IMR-90 (cell line): ENCODE results near the gene VAV3. TPM values are rescaled to one million over a fixed set of nuclear protein-coding genes. Genes with fewer than 3 reads are reported as not detected.

Experiments used
- ATAC-seq: fragments of 200-7000 bp; cut with Tn5 transposase; 2 replicates; pipeline ENCODE4 v1.9.1; 2020; ENCODE audit warnings: low read depth, mild to moderate bottlenecking, moderate library complexity
- BruUV-seq: library from RNA; stranded (reverse); fragments of 400-500 nt; replicated peaks from 2 replicates; lab custom pipeline; 2021; lab: Mats Ljungman, UMichigan
- CTCF ChIA-PET: fragments of 300-600 bp; formaldehyde crosslinking; extraction: SDS; loops from one replicate; lab custom pipeline; 2021; ENCODE audit warnings: antibody characterized with exemption; lab: Yijun Ruan, JAX
- POLR2A ChIA-PET: fragments of 300-600 bp; sonication (Branson Sonifier 250); formaldehyde crosslinking; loops from one replicate; lab custom pipeline; 2022; ENCODE audit warnings: antibody characterized with exemption; ENCODE audit not compliant: unreplicated experiment; lab: Charles Lee
- DNase-seq: peaks from one replicate; pipeline ENCODE4 v3.0.0; 2013
- H2AFZ ChIP-seq: replicated peaks from 2 replicates; pipeline ENCODE3; 2013; ENCODE audit warnings: low read length, mild to moderate bottlenecking; ENCODE audit not compliant: poor library complexity
- H2AK5ac ChIP-seq: 2 replicates; pipeline ENCODE4 v1.6.1; 2013; ENCODE audit warnings: low read depth, low read length, inconsistent platforms
- H2AK9ac ChIP-seq: replicated peaks from 2 replicates; pipeline ENCODE3; 2013; ENCODE audit warnings: mild to moderate bottlenecking, low read depth, low read length, moderate library complexity; ENCODE audit not compliant: poor library complexity
- H2BK120ac ChIP-seq: 2 replicates; pipeline ENCODE4 v1.6.1; 2013; ENCODE audit warnings: low read depth, low read length, inconsistent platforms
- H2BK15ac ChIP-seq: 3 replicates; pipeline ENCODE4 v1.6.1; 2013; ENCODE audit warnings: low read depth, low read length, inconsistent platforms
- H2BK20ac ChIP-seq: 2 replicates; pipeline ENCODE4 v1.6.1; 2013; ENCODE audit warnings: low read depth, mild to moderate bottlenecking, inconsistent platforms, low read length, moderate library complexity
- H2BK5ac ChIP-seq: 2 replicates; pipeline ENCODE4 v1.6.1; 2013; ENCODE audit warnings: mild to moderate bottlenecking, low read depth, low read length, inconsistent platforms; ENCODE audit not compliant: poor library complexity, severe bottlenecking
- H3K14ac ChIP-seq: replicated peaks from 2 replicates; pipeline ENCODE4 v1.6.1; 2013; ENCODE audit warnings: low read depth, low read length, inconsistent platforms
- H3K18ac ChIP-seq: 2 replicates; pipeline ENCODE4 v1.6.1; 2013; ENCODE audit warnings: low read depth, low read length, control low read depth
- H3K23ac ChIP-seq: 2 replicates; pipeline ENCODE4 v1.6.1; 2013; ENCODE audit warnings: low read depth, low read length, inconsistent platforms
- H3K27ac ChIP-seq: 2 replicates; pipeline ENCODE4 v1.5.1; 2013; ENCODE audit warnings: mild to moderate bottlenecking, control low read depth, low read length; ENCODE audit not compliant: insufficient read depth
- H3K27me3 ChIP-seq: 2 replicates; pipeline ENCODE4 v1.6.1; 2013; ENCODE audit warnings: low read length; ENCODE audit not compliant: control insufficient read depth, insufficient read depth
- H3K36me3 ChIP-seq: 2 replicates; pipeline ENCODE4 v1.6.1; 2013; ENCODE audit warnings: low read length, mixed read lengths; ENCODE audit not compliant: control insufficient read depth, insufficient read depth
- H3K4ac ChIP-seq: 2 replicates; pipeline ENCODE4 v1.6.1; 2013; ENCODE audit warnings: low read depth, low read length, inconsistent platforms
- H3K4me1 ChIP-seq: 2 replicates; pipeline ENCODE4 v1.6.1; 2013; ENCODE audit warnings: low read length, mixed read lengths; ENCODE audit not compliant: control insufficient read depth, insufficient read depth
- H3K4me2 ChIP-seq: 2 replicates; pipeline ENCODE4 v1.6.1; 2013; ENCODE audit warnings: low read depth, mild to moderate bottlenecking, control low read depth, low read length, moderate library complexity
- H3K4me3 ChIP-seq: 2 replicates; pipeline ENCODE4 v1.5.1; 2013; ENCODE audit warnings: low read depth, mild to moderate bottlenecking, control low read depth, low read length, moderate library complexity; ENCODE audit not compliant: insufficient read depth
- H3K56ac ChIP-seq: 2 replicates; pipeline ENCODE4 v1.6.1; 2013; ENCODE audit warnings: low read length, inconsistent platforms; ENCODE audit not compliant: insufficient read depth; ENCODE audit errors: extremely low read depth
- H3K79me1 ChIP-seq, 2 experiments: 2 replicates each; pipeline ENCODE4 v1.6.1; 2013; ENCODE audit warnings: low read length in 2 of 2, inconsistent platforms in 1 of 2, low read depth in 1 of 2
- H3K9ac ChIP-seq: 2 replicates; pipeline ENCODE4 v1.6.1; 2013; ENCODE audit warnings: low read depth, low read length, control low read depth
- H3K9me1 ChIP-seq: 2 replicates; pipeline ENCODE4 v1.6.1; 2013; ENCODE audit warnings: low read length, inconsistent platforms; ENCODE audit not compliant: insufficient read depth
- H3K9me3 ChIP-seq: 2 replicates; pipeline ENCODE4 v1.6.1; 2013; ENCODE audit warnings: low read length; ENCODE audit not compliant: control insufficient read depth, insufficient read depth
- H4K20me1 ChIP-seq: 2 replicates; pipeline ENCODE4 v1.6.1; 2013; ENCODE audit warnings: low read length, inconsistent platforms; ENCODE audit not compliant: insufficient read depth
- H4K5ac ChIP-seq: 2 replicates; pipeline ENCODE4 v1.6.1; 2013; ENCODE audit warnings: mild to moderate bottlenecking, low read depth, low read length, control low read depth
- H4K8ac ChIP-seq, 2 experiments: 2 replicates each; pipeline ENCODE4 v1.6.1; 2013; ENCODE audit warnings: low read depth in 2 of 2, low read length in 2 of 2, control low read depth in 1 of 2, inconsistent platforms in 1 of 2
- H4K91ac ChIP-seq: 2 replicates; pipeline ENCODE4 v1.6.1; 2013; ENCODE audit warnings: low read depth, low read length, inconsistent platforms; ENCODE audit not compliant: insufficient read depth
- BHLHE40 ChIP-seq: fragments of 150-350 bp; IDR thresholded peaks from 2 replicates; pipeline ENCODE4 v1.6.1; 2016; ENCODE audit warnings: mild to moderate bottlenecking, low read depth, low read length
- FOS ChIP-seq: fragments of 150-350 bp; IDR thresholded peaks from 2 replicates; pipeline ENCODE4 v1.6.1; 2016; ENCODE audit warnings: low read depth, low read length
- MAFK ChIP-seq: IDR thresholded peaks from 2 replicates; pipeline ENCODE4 v1.6.1; 2012; ENCODE audit warnings: low read depth, low read length, improper control_type of control experiment
- MXI1 ChIP-seq: IDR thresholded peaks from 2 replicates; pipeline ENCODE4 v1.6.1; 2012; ENCODE audit warnings: low read depth, mild to moderate bottlenecking, low read length, moderate library complexity, borderline replicate concordance
- RAD21 ChIP-seq: IDR thresholded peaks from 2 replicates; pipeline ENCODE4 v1.6.1; 2012; ENCODE audit warnings: low read length, improper control_type of control experiment
- WGBS, 2 experiments: methylation state at CpG; one replicate each; pipeline versions ENCODE4 v1.1.5 to v1.1.7; 2013; ENCODE audit warnings: missing lambda C conversion rate in 2 of 2; ENCODE audit not compliant: insufficient read length in 1 of 2; ENCODE audit errors: extremely low coverage in 2 of 2; 5-methylcytosine and 5-hydroxymethylcytosine counted together
- dilution Hi-C: fragments of 300-500 bp; cut with HindIII; formaldehyde crosslinking; loops from one replicate; pipeline ENCODE4 v1.14.3; 2018; ENCODE audit warnings: low sequenced_read_pairs; ENCODE audit not compliant: unreplicated experiment
- in situ Hi-C: fragments of 300-500 bp; cut with MboI; formaldehyde crosslinking; loops from 3 replicates; pipeline ENCODE4 v1.14.3; 2019; ENCODE audit warnings: low sequenced_read_pairs, inconsistent platforms, mixed read lengths
- intact Hi-C: fragments of 100-400 bp; cut with micrococcal nuclease; formaldehyde crosslinking; loops from 2 replicates; pipeline ENCODE4 v1.10.0; 2022
- polyA plus RNA-seq, 3 experiments: library from polyadenylated mRNA; depleted of rRNA; stranded (reverse); fragments of >200 nt; gene quantifications; 2 replicates each; pipeline ENCODE4 v1.2.3, GENCODE V29; 2012; ENCODE audit warnings: low replicate concordance in 1 of 3
- total RNA-seq: library from RNA; depleted of rRNA; stranded (reverse); fragments of >200 nt; gene quantifications from 2 replicates; pipeline ENCODE4 v1.2.3, GENCODE V29; 2012
- TF ChIP-seq, protein P1 (sequence below): fragments of 150-350 bp; IDR thresholded peaks from 2 replicates; pipeline ENCODE4 v1.6.1; 2017; ENCODE audit warnings: mild to moderate bottlenecking, antibody characterized with exemption, low read length, low read depth
- TF ChIP-seq, protein P2 (sequence below): conservative IDR thresholded peaks from 2 replicates; pipeline ENCODE4 v1.5.1; 2012; ENCODE audit warnings: mild to moderate bottlenecking, low read depth, low read length, improper control_type of control experiment

VAV3 gene
- total and polyA plus RNA-seq, 2 of the 4 experiments (the other 2 are of a cell fraction) = 0.12 to 0.18 TPM

DNA sequence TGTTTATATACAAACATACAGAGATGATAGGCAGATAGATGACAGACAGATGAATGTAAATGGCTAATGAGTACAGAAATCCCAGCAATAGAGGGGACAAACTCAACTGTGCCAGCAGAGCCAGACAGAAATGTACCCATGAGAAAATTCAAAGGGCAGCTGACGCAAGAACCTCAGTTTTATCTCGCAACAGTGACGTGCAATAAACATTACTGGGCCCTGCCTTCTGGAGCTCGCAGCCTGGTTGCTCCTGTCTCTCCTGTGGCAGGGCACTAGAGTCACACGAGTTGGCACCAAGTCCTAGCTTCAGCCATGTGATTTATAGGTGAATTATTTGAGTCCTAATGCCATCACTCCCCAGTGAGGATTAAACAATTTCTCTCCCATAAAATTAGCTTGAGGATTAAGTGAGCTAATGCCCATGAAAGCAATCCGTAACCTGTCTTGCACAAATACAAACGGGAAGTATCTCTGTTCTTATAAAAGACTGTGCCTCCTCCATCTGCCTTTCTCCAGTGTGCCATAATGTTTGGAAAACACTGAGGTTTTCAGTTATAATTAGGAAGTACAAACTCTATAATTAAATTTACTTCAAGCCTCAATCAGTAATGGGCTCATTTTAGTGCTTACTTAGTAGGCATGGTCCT lies 50.7 kb downstream of the VAV3 start:
- Histone ChIP-seq H2BK20ac (no peak overlapping the region), H3K9me1 (no peaks in the 10 kb centered on the region), H3K36me3 (no peaks in the 10 kb centered on the region), H3K14ac (no peak overlapping the region), H2BK5ac (no peak overlapping the region), H3K23ac (no peak overlapping the region), H4K20me1 (no peaks in the 10 kb centered on the region), H4K5ac (no peak overlapping the region), H2BK15ac (no peak overlapping the region), H3K18ac (no peak overlapping the region), H3K79me1 (no peaks in the 10 kb centered on the region), H2AK9ac (no peak overlapping the region), H3K4me2 (no peak overlapping the region), H3K9ac (no peak overlapping the region), H3K56ac (no peak overlapping the region), H3K4me3 (no peak overlapping the region), H3K4ac (no peak overlapping the region), H3K27me3 (no peaks in the 10 kb centered on the region), H3K9me3 (no peaks in the 10 kb centered on the region), H4K91ac (no peak overlapping the region), H2AFZ (no peak overlapping the region), H2BK120ac (no peak overlapping the region), H4K8ac (no peak overlapping the region), H3K27ac (no peak overlapping the region), H2AK5ac (no peak overlapping the region), H3K4me1 (no peaks in the 10 kb centered on the region)
- in situ Hi-C loops = no loop called here
- WGBS, 2 experiments = no CpG with 5 or more reads among the region's 7 CpGs
- ChIA-PET POLR2A (no interaction called here), CTCF (no interaction called here)
- intact Hi-C loops = no loop called here
- TF ChIP-seq FOS (no peak), MAFK (no peak), MXI1 (no peak), RAD21 (no peak), BHLHE40 (no peak)
- TF ChIP-seq, protein P1, sequence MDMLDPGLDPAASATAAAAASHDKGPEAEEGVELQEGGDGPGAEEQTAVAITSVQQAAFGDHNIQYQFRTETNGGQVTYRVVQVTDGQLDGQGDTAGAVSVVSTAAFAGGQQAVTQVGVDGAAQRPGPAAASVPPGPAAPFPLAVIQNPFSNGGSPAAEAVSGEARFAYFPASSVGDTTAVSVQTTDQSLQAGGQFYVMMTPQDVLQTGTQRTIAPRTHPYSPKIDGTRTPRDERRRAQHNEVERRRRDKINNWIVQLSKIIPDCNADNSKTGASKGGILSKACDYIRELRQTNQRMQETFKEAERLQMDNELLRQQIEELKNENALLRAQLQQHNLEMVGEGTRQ = no peak
- TF ChIP-seq, protein P2, sequence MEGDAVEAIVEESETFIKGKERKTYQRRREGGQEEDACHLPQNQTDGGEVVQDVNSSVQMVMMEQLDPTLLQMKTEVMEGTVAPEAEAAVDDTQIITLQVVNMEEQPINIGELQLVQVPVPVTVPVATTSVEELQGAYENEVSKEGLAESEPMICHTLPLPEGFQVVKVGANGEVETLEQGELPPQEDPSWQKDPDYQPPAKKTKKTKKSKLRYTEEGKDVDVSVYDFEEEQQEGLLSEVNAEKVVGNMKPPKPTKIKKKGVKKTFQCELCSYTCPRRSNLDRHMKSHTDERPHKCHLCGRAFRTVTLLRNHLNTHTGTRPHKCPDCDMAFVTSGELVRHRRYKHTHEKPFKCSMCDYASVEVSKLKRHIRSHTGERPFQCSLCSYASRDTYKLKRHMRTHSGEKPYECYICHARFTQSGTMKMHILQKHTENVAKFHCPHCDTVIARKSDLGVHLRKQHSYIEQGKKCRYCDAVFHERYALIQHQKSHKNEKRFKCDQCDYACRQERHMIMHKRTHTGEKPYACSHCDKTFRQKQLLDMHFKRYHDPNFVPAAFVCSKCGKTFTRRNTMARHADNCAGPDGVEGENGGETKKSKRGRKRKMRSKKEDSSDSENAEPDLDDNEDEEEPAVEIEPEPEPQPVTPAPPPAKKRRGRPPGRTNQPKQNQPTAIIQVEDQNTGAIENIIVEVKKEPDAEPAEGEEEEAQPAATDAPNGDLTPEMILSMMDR = no peak
- BruUV-seq = no TSS peak
- DNase-seq (no peak), ATAC-seq (no peak)
- dilution Hi-C loops = no loop called here
